MM.1S (cell line): ENCODE data around the gene DNAH8.

Experiments
- EZH2 ChIP-seq: fragments of 300-600 bp; sonication (generic); optimal IDR thresholded peaks from 2 replicates; pipeline ENCODE3; 2017; ENCODE audit warnings: low read depth, mild to moderate bottlenecking, antibody characterized with exemption, low read length, mixed read lengths
- EZH2phosphoT487 ChIP-seq: fragments of 300-600 bp; sonication (generic); IDR thresholded peaks from 2 replicates; pipeline ENCODE4 v1.6.1; 2018; ENCODE audit warnings: antibody characterized with exemption, low read length
- TF ChIP-seq, protein P1 (sequence below): fragments of 300-600 bp; sonication (generic); IDR thresholded peaks from 2 replicates; pipeline ENCODE4 v1.5.1; 2016; ENCODE audit warnings: antibody characterized with exemption, low read length, mixed read lengths

DNA sequence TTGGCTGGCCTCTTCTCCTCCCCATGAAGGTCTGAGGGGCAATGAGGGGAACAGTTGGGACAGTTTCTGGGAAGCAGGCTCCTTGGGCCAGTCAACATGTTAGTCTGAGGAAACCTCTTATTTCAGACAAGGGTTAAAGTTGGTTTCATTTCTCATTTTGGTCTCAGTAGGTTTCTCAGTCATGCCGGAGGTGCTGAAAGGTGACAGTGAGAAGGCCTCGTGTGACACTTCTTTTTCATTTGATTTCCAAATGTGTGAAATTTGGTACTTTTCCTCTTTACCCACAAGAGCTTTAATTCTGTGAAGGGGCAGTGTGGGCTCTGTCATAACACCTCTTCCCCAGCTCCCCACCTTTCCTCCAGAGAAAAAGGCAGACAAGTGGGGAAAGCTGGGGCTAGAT is 326.0 kb downstream of the DNAH8 start:
- TF ChIP-seq, protein P1, sequence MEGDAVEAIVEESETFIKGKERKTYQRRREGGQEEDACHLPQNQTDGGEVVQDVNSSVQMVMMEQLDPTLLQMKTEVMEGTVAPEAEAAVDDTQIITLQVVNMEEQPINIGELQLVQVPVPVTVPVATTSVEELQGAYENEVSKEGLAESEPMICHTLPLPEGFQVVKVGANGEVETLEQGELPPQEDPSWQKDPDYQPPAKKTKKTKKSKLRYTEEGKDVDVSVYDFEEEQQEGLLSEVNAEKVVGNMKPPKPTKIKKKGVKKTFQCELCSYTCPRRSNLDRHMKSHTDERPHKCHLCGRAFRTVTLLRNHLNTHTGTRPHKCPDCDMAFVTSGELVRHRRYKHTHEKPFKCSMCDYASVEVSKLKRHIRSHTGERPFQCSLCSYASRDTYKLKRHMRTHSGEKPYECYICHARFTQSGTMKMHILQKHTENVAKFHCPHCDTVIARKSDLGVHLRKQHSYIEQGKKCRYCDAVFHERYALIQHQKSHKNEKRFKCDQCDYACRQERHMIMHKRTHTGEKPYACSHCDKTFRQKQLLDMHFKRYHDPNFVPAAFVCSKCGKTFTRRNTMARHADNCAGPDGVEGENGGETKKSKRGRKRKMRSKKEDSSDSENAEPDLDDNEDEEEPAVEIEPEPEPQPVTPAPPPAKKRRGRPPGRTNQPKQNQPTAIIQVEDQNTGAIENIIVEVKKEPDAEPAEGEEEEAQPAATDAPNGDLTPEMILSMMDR, result no peak
- TF ChIP-seq EZH2 (no peak), EZH2phosphoT487 (no peak)
